GM19238 (cell line): ENCODE measurements around the gene BEST4.
"Not testable (repeated sequence)": the region's sequence is repeated elsewhere in the genome, so short reads cannot be mapped to it uniquely, and the experiment has no call there.

ENCODE experiments used
- DNase-seq: peaks from one replicate; pipeline ENCODE4 v3.0.0; 2011; ENCODE audit warnings: low spot score; ENCODE audit not compliant: insufficient read length

The BEST4 gene

GRCh38 chr1:44819608-44820327, 31.8 kb upstream of the BEST4 start:
- peak; percentile 85 for DNase-seq

GRCh38 chr1:44819196-44819607, 31.2 kb upstream of the BEST4 start:
- no peak for DNase-seq

- DNase-seq: no peak
Measured at GRCh38 chr1:44817771-44818495, 30.0 kb upstream of the BEST4 start.

- no peak for DNase-seq
Measured at GRCh38 chr1:44817307-44817706, 29.3 kb upstream of the BEST4 start.

GRCh38 chr1:44815926-44816325, 28.0 kb upstream of the BEST4 start:
- not testable (repeated sequence) for DNase-seq

- no peak for DNase-seq
Measured at GRCh38 chr1:44812822-44813543, 25.0 kb upstream of the BEST4 start.

- no peak for DNase-seq
Measured at GRCh38 chr1:44811234-44811633, 23.3 kb upstream of the BEST4 start.

- not testable (repeated sequence) for DNase-seq
Measured at GRCh38 chr1:44810762-44811105, 22.8 kb upstream of the BEST4 start.

- no peak for DNase-seq
Measured at GRCh38 chr1:44810101-44810761, 22.3 kb upstream of the BEST4 start.

GRCh38 chr1:44808938-44809917, 21.3 kb upstream of the BEST4 start:
- DNase-seq: peak; percentile 82

- DNase-seq: no peak
Measured at GRCh38 chr1:44808063-44808937, 20.3 kb upstream of the BEST4 start, which contains the start of gene BTBD19. Gene BTBD19 (plus strand): TSS chr1:44808523. CDS start chr1:44808821, 298 bp downstream.

- DNase-seq: peak; percentile 72
Measured at GRCh38 chr1:44807364-44808062, 19.5 kb upstream of the BEST4 start.

GRCh38 chr1:44806704-44807363, 18.9 kb upstream of the BEST4 start, which contains the start of gene DYNLT4:
Gene DYNLT4 (minus strand): TSS chr1:44807351. CDS start chr1:44806668, 683 bp downstream.
- no peak for DNase-seq

- DNase-seq: no peak
Measured at GRCh38 chr1:44806025-44806703, 18.2 kb upstream of the BEST4 start.

GRCh38 chr1:44805311-44806024, 17.5 kb upstream of the BEST4 start:
- no peak for DNase-seq

GRCh38 chr1:44803312-44804095, 15.5 kb upstream of the BEST4 start:
- no peak for DNase-seq
